Stimulated activated CD4-positive, alpha-beta T cell treated with anti-CD3 and anti-CD28 coated beads, Interleukin-1b, Interleukin-23, amount 100 ng/mL, for 1 hour (primary cell): ENCODE results near the gene KRTCAP2.

Experiments used
- DNase-seq, 2 donors: peaks; one replicate each; pipeline ENCODE4 v3.0.0-alpha.2; 2020; ENCODE audit warnings: low read depth in 2 of 2

The KRTCAP2 gene

DNA sequence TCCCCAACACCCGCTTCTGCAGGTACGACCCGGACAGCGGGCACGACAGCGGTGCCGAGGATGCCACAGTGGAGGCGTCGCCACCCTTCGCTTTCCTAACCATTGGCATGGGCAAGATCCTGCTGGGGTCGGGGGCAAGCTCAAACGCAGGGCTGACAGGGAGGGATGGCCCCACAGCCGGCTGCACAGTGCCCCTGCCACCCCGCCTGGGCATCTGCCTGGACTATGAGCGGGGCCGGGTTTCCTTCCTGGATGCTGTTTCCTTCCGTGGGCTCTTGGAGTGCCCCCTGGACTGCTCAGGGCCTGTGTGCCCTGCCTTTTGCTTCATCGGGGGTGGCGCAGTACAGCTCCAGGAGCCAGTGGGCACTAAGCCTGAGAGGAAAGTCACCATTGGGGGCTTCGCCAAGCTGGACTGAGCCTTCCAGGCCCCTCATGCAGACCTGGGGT, 10.7 kb upstream of the KRTCAP2 start:
- DNase-seq = no peak

DNA sequence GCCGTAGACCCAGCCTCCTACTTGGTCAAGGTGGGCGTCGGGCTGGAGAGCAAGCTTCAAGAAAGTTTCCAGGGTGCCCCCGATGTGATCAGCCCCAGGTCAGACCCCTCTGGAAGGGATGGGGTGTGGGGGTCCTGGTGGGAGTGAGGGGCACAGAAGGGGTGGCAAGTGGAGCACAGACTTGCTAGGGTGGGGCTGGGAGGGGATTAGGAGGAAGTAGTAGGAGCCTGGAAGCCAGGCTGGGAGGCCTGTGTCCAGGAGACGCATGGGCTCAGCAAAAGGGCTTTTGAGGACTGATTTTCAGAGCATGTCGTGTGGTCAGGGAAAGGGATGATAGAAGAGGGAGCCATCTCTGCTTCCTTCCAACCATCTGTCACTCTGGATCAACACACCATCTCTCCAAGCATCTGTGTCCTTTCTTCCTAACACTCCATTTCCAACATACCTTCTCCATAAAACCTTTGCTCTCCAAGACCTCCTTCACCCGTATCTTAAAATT, 9.0 kb upstream of the KRTCAP2 start:
- no peak for DNase-seq

DNA sequence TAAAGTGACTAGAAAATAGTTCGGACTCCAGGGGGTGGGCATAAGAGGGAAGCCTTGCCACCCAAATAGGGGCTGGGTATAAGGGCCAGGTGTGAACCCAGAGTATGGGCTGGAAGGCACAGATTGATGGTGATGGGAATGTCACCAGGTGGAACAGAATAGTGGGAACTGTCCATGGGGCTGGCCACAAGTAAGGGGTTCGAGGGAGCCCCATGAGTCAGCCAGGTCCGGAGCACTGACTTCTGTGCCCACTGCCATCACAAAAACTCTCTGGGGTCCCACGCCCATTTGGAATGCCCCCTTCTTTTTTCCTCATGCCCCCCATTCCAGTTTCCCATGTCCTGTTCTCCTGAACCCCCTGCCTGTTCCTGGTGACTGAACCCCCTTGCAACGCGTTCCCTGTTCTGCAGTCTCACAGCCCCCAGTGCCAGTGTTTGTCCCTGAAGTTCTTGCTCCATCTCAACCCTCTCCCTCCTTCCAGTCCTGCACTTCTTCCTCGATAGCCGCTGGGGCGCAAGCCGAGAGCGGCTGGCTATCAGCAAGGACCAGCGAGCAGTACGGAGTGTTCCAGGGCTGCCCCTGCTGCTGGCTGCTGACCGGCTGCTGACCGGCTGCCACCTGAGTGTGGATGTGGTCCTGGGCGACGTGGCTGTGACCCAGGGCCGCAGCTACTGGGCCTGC, 8.4 kb upstream of the KRTCAP2 start:
- no peak for DNase-seq

DNA sequence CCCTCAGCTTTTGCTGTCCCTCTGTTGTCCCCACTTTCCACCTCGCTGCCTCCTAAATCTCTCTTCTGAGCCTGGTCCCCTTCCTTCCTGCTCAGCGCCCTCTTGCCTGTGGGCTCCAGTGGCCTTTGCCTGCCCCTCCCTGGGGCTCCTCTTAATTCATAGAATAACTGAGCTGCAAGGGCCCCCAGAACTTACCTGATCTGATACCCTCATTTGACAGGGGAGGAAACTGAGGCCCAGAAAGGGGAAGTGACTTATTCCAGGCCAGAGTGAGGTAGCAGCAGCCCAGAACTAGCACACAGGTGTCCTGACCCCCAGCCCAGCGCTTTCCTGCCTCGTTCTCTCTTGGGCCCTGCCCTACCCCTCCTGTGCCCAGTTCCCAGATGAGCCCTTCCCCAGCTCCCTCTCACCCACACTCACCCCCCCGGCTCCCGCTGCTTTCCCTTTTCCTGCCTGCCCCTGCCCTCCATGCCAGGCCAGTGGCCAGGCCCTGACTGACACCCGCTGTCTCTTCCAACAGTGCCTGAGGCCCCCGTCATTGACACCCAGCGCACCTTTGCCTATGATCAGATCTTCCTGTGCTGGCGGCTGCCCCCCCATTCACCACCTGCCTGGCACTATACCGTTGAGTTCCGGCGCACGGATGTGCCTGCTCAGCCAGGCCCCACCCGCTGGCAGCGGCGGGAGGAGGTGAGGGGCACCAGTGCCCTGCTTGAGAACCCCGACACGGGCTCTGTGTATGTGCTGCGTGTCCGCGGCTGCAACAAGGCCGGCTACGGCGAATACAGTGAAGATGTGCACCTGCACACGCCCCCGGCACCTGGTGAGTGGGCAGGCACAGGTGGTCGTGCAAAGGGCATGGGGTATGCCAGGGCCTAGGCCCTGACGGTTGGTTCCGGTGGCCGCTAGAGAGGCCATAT, 6.3 kb upstream of the KRTCAP2 start:
- no peak for DNase-seq

DNA sequence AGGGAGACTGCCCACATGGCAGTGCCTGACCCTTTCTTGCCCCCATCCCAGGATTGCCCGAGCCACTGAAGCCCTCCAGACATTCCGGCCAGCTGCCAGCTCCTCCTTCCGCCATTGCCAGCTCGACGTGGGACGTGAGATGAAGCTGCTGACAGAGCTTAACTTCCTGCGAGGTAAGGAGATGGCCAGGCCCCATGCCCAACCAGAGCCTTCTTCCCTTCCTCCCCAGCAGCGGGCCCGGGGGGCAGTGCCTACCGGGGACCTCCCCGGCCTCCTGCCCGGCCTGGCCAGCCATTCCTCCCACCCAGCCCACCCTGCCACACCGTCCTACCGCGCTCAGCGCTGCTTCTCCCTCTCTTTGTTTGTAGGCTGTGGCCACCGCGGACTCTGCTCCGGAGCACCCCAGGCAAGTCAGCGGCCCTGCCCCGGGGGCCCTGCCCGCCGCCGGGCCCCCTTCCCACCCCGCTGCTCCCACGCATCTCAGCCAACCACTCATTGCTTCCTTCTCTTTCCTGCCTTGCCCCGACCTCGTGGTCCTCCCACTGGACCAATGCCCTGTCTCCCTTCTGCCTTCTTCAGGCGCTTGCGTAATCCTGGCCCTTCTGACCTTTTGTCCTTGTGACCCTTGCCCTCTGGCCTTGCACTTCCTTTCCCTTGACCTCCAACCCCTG, 5.5 kb upstream of the KRTCAP2 start:
- no peak for DNase-seq

DNA sequence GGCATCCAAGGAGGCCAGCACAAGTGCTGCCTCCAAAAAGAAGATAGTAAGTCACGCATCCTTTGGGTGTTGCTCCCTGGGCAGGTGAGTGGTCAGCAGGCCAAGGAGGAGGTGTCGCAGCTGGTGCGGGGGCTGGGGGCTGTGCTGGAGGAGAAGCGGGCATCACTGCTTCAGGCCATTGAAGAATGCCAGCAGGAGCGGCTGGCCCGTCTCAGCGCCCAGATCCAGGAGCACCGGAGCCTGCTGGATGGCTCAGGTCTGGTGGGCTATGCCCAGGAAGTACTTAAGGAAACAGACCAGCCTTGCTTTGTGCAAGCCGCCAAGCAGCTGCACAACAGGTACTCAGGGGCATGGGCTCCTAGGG, 4.8 kb upstream of the KRTCAP2 start:
- no peak for DNase-seq

DNA sequence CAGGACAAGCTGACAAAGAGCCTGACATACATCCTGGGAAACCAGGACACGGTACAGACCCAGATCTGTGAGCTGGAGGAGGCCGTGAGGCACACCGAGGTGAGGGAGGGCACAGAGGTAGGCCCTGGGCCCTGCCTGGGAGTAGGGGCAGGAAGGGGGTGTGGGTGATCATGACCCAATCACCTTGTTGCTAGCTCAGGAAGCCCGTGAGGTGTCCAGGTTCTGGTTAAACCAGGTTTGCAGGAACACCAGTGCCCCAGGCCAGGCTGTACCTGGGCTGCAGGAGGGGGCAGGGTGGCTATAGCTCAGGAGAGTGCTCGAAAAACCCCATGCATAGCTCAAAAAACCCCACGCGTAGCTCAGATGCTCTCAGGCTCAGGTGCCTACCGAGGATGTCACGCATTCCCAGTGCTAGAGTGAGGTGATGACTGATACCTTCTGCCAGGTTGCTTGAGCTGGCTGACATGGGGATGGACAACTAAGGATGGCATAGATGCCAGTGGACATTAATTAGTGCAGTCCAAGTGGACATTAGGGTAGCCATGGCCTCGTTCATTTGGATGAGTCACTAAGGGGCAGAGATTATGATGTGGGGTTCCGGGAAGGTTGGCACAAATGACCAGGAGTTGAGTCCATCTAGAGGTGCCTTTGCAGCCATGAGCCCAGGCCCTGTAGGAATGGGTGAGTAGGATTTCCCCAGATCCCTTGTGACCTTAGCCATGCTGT, 4.3 kb upstream of the KRTCAP2 start:
- DNase-seq = no peak

DNA sequence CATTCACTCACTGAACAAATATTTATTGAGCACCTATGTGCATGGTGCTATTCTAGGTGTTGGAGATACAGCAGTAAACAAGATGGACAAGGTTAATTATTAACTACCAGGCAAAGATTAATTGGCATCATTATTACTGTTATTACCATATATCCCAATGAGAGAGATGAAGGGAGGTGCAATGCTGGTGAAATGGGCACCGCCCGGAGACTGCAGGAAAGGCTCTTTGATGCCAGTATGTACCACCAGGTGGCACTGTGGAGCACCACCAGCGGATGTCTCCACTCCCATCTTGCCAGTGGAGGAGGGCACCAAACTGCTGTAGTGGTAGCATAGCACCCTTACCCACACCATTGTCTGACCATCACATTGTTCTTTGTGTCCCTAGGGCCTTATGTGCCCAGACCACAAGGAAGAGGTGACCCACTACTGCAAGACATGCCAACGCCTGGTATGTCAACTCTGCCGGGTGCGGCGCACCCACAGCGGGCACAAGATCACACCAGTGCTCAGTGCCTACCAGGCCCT, 3.5 kb upstream of the KRTCAP2 start:
- peak; percentile 69 to 82 for DNase-seq

DNA sequence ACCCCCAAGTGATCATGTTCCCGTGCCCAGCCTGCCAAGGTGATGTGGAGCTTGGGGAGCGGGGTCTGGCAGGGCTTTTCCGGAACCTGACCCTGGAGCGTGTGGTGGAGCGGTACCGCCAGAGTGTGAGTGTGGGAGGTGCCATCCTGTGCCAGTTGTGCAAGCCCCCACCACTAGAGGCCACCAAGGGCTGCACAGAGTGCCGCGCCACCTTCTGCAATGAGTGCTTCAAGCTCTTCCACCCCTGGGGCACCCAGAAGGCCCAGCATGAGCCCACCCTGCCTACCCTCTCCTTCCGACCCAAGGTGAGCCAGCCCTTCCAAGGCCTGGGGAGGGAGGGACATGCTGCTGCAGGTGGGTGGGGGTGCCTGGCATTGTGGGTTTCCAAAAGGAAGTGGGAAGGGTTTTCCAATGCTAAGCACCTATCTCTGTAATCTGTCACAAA, 2.8 kb upstream of the KRTCAP2 start:
- no peak for DNase-seq

DNA sequence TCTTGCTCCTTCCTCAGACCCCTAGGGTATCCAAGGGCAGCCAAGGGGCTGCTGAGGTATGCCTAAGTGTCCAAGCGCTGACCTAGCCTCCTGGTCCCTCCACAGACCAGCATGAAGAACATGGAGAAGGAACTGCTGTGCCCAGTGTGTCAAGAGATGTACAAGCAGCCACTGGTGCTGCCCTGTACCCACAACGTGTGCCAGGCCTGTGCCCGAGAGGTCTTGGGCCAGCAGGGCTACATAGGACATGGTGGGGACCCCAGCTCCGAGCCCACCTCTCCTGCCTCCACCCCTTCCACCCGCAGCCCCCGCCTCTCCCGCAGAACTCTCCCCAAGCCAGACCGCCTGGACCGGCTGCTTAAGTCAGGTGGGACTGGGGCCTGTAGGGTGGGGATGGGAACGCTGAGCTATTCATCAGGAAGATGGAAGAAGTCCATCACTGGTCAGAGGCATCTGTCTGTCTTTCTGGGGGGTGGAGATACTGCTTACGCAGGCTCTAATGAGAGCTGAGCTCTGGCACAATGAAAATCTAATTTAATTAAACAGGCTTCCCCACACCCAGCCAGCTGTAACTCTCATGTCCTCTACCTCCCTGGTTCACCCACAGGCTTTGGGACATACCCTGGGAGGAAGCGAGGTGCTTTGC, 2.3 kb upstream of the KRTCAP2 start:
- no peak for DNase-seq

DNA sequence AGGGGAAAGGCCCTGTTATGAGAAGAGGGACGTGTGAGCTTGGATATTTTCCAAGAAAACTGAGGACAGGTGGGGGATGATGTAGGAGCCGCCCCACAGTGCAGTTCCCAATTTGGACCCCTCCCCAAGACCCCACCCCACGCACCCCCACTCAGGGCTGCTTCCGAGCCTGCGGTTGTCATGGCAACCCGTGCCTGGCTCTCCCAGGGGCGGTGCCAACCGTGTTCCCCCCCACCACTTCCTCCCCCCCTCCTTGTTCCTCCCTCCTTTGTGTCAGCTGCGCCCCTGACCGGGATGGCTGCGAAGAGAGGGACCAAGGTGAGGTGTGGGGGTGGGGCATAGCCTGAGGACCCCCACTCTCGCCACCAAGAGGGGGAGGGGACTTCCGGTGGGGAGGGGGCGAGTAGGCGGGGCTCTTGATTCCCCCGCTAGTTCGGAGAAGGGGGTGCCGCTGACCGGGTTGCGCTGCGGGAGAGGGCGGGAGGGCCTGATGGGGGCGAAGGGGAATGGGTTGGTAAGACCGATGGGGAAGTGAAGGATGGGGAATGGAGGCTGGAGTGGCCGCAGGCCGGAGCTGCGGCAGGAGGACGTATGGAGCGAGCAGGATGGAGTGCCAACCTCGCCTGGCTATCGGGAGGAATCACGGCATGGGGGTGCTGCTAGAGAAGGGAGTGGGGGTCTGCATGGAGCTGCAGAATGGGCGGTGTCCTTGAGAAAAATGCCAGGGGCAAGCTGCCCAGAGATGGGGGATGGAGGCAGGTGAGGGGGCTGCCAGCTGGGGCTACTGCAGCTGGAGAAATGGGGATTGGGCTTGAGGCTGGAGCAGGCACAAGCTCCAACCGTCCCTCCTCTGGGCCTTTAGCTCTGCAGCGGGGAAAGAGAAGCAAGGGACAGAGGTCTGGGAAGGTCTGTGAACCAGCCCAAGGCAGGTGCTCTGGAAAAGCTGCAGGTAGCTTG, 1.5 kb upstream of the KRTCAP2 start:
- peak in 1 of 2 donors; percentile 20 for DNase-seq

DNA sequence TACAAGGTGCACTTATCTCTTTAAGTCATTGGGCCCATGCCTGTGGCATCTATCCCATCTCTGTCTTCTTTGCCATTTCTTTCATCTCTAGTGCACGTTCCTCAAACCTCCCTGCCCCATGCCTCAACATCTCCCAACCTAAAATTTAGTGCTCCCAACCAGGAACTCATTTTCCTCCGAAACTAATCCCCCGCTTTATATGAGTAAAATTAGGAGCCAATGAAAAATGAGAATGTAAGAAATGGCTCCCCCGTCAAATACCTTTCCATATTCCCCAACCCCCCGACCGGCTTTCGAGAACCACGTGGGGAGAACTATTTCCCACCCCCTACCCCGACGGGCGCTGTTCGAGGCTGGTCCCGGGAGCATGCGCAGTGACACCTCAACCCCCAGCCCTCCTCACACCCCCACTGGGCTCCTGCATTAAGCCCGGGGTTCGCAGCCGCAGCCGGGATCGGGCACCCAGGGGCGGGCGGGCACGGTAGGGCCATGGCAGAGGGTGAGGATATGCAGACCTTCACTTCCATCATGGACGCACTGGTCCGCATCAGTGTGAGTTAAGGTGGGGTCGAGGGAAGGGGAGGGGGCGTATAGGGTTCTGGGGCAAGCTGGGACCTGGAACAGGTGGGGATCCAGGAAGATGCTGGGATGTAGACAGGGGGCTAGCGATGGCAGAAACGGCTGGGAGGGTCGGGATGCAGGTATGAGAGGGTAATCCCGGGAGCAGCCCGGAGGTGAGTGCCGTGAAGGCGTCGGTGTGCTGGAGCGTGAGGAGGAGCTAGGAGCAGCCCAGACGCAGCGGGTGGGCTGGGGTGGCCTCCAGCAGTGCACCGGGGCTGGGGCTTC, 597 bp upstream of the KRTCAP2 start, which contains the start of gene TRIM46:
TRIM46 (plus strand) TSS at position 372 of the 846 bp plus-strand sequence; CDS start at position 490, 118 bp downstream.
- peak; percentile 32 to 46 for DNase-seq

DNA sequence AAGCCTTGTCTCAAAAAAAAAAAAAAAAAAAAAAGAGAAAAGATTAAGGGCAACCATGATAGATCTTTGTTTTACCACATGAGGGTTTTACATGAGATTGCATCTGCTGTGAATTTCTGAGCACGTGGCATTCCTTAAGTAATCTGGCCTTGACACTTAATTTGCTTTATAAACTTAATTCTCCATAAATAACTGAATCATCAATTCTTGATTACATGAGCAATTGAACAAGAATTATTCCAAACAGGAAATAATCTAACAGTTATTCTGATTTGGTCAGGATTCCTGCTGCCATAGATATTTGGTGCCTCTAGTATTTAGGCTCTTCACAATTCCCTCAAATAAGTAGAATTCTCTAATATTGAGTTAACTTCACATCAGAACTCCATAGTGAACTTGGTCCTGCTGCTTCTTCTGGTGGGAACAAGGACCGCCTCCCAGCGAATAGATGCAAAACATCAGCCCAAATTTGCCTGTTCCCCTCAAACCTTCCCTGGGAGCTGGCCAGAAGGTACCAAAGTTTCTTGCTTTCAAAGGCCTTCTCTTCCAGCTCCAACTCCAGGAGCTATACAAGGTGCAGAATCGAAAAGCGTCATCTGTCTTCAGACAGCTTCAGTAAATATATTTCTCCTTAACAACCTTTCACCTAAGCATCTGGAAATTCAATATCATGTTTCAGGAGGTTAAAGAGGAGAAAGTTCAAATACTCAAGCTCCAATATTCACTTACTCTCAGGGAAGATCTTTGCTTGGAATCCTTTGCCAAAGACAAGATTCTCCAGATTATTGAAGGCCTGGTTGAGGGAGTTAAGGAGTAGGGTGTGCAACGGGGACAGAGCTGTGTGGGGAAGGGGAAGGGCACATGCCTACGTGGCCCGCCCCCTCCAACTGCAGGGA, 1.0 kb downstream of the KRTCAP2 start:
- no peak for DNase-seq

DNA sequence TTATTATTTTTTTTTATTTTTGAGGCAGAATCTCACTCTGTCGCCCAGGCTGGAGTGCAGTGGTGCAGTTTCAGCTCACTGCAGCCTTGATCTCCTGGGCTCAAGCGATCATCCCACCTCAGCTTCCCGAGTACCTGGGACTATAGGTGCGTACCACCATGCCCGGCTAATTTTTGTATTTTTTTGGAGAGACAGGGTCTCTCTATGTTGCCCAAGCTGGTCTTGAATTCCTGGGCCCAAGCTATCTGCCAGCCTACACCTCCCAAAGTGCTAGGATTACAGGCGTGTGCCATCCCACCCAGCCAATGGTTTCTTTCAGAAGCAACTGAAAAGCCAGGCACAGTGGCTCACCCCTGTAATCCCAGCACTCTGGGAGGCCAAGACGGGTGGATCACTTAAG, 2.3 kb downstream of the KRTCAP2 start:
- no peak for DNase-seq

DNA sequence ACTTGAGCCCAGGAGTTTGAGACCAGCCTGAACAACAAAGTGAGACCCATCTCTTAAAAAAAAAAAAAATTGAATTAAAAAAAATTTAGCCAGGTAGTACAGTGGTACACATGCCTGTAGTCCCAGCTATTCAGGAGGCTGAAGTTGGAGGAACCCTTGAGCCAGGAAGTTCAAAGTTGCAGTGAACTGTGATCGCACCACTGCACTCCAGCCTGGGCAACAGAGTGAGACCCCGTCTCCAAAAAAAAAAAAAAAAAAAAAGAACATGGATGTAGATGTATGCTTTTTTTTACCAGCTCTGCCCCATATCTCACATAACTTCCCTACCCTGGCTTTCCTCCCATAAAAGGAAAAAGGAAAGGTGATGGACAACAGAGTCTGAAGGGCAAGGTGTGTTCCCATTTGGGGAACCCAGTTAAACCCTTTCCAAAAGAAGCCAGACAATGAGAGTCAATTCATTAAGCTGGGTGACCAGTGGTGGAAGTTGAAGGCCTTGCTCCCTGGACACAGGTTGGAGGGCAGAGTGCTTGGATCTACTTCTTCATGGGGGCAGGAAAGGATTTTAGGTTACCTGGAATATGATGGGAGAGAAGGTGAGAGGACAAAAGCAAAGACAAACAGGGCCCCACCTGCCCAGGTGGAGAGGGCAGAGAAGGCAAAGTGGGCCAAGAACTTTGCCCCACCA, 2.9 kb downstream of the KRTCAP2 start:
- DNase-seq = no peak

DNA sequence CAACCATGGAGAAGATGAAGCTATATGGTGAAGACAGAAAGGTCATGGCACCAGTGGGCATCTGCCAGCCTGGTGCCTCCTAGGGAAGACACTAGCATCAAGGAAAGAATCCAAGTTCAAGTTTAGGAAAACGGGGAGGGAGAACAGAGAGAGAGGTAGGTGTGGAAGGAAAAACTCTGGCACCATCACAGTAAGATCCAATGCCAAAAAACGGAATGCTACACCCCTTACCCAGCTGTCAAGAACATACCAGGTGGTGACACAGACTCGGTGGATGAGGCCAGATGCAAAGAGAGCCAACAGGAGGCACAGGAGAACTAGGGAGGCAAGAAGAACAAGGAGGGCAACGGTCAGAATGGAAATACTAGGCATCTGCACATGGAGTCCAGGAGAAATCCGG, 3.6 kb downstream of the KRTCAP2 start:
- no peak for DNase-seq
